WI38 (cell line): ENCODE data around the gene DES.

Experiments
- H3K4me3 ChIP-seq: 2 replicates; pipeline ENCODE4 v1.5.1; 2011; ENCODE audit warnings: low read depth, mild to moderate bottlenecking, control low read depth, low read length
- CTCF ChIP-seq: IDR thresholded peaks from 2 replicates; pipeline ENCODE4 v1.5.1; 2012; ENCODE audit warnings: low read depth, mild to moderate bottlenecking, control low read depth, low read length

Gene DES

GRCh38 chr2:219465659-219466561 lies 47.7 kb downstream of the DES start:
- no peak for TF ChIP-seq CTCF
- H3K4me3 ChIP-seq: no peak overlapping the region

GRCh38 chr2:219466816-219467735 lies 48.9 kb downstream of the DES start:
- H3K4me3 ChIP-seq: no peak overlapping the region
- no peak for TF ChIP-seq CTCF

- TF ChIP-seq CTCF: no peak
- H3K4me3 ChIP-seq: no peak overlapping the region
Measured at GRCh38 chr2:219467736-219468075, 49.5 kb downstream of the DES start.

GRCh38 chr2:219468410-219469185 lies 50.4 kb downstream of the DES start:
- H3K4me3 ChIP-seq: no peak overlapping the region
- no peak for TF ChIP-seq CTCF

GRCh38 chr2:219469186-219469724 lies 51.1 kb downstream of the DES start:
- TF ChIP-seq CTCF: no peak
- H3K4me3 ChIP-seq: no peak overlapping the region

- H3K4me3 ChIP-seq: no peak overlapping the region
- TF ChIP-seq CTCF: no peak
Measured at GRCh38 chr2:219470429-219470828, 52.3 kb downstream of the DES start.
